Loucy (cell line): Measurements from ENCODE around the gene RPLP2.
A peak's percentile ranks its signal among the peaks of the same experiment; 100 is the strongest.

Source experiments
- EZH2phosphoT487 ChIP-seq: fragments of 200-600 bp; IDR thresholded peaks from 2 replicates; pipeline ENCODE4 v1.6.1; 2018; ENCODE audit warnings: antibody characterized with exemption, mild to moderate bottlenecking, moderate library complexity, borderline replicate concordance
- TF ChIP-seq, protein P1 (sequence below): fragments of 200-600 bp; sonication (generic); conservative IDR thresholded peaks from 2 replicates; pipeline ENCODE4 v1.5.1; 2014; ENCODE audit warnings: mild to moderate bottlenecking, antibody characterized with exemption, low read length

DNA sequence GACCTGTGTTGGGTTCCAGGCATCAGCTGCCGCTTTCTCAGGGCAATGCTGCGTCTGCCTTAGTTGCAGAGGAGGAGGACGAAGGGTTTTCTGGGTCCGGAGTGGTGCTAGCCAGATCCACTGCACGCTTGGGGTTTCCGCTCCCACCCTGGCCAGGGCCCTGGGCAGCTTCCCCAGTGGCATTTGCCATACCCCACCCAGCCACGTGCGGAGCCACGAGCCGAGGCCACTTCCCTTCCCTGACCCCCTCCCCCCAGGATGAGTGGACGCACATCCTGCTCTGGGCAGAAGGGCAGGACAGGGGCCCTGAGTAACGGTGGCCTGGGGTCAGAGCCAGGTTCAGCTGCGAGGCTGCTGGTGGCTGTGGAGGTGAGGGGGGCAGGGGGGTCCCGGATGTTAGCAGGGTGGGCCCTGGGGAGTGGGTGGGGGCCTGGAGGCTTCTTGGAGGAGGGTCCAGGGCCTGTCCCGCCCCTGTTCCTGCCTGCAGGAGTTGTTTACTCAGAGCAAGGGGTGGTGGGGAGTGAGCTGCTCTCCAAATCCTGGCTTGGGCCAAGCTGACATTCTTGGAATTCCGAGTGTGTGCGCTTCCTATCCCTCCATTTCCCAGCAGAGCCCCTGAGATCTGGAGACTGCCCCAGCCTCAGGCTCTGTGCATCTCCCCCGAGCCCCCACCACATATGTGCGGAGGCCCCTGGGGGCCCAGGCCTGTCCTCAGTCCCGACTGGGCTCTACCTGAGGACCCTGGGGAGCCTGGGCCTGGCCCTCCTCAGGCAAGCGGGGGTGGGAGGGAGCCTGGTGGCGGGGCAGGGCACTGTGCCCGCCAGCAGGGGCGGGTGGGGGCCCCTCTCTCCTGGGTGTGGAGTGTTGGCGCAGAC is 34.3 kb downstream of the RPLP2 start:
- TF ChIP-seq, protein P1, sequence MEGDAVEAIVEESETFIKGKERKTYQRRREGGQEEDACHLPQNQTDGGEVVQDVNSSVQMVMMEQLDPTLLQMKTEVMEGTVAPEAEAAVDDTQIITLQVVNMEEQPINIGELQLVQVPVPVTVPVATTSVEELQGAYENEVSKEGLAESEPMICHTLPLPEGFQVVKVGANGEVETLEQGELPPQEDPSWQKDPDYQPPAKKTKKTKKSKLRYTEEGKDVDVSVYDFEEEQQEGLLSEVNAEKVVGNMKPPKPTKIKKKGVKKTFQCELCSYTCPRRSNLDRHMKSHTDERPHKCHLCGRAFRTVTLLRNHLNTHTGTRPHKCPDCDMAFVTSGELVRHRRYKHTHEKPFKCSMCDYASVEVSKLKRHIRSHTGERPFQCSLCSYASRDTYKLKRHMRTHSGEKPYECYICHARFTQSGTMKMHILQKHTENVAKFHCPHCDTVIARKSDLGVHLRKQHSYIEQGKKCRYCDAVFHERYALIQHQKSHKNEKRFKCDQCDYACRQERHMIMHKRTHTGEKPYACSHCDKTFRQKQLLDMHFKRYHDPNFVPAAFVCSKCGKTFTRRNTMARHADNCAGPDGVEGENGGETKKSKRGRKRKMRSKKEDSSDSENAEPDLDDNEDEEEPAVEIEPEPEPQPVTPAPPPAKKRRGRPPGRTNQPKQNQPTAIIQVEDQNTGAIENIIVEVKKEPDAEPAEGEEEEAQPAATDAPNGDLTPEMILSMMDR, result peak; percentile 32; the same call in 1 of the 2 replicates
- TF ChIP-seq EZH2phosphoT487, result no peak
